OCI-LY3 (cell line): Measurements from ENCODE around the gene RBBP4.

Experiments used
- EZH2phosphoT487 ChIP-seq: fragments of 200-600 bp; shearing (Covaris generic); IDR thresholded peaks from 2 replicates; pipeline ENCODE4 v1.6.1; 2018; ENCODE audit warnings: antibody characterized with exemption, mixed run types, low read depth
- TF ChIP-seq, protein P1 (sequence below): fragments of 200-600, 300-600 bp; sonication (generic); IDR thresholded peaks from 2 replicates; pipeline ENCODE4 v1.5.1; 2014; ENCODE audit warnings: antibody characterized with exemption, low read length, low read depth

DNA sequence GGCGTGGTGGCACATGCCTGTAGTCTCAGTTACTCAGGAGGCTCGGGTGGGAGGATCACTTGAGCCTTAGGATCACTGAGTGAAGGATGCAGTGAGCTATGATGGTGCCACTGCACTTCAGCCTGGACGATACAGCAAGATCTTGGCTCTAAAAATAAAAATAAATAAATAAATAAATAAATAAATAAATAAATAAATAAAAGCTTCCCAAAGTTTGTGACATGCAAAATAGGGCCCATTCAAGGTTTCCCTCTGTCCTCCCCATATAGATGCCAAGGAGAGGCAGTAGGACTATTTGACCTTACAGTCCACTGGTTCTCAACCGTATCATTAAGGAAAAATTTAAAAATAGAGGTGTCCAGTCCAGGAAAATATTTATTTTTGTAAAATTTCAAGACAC is 41.8 kb upstream of the RBBP4 start:
- TF ChIP-seq, protein P1, sequence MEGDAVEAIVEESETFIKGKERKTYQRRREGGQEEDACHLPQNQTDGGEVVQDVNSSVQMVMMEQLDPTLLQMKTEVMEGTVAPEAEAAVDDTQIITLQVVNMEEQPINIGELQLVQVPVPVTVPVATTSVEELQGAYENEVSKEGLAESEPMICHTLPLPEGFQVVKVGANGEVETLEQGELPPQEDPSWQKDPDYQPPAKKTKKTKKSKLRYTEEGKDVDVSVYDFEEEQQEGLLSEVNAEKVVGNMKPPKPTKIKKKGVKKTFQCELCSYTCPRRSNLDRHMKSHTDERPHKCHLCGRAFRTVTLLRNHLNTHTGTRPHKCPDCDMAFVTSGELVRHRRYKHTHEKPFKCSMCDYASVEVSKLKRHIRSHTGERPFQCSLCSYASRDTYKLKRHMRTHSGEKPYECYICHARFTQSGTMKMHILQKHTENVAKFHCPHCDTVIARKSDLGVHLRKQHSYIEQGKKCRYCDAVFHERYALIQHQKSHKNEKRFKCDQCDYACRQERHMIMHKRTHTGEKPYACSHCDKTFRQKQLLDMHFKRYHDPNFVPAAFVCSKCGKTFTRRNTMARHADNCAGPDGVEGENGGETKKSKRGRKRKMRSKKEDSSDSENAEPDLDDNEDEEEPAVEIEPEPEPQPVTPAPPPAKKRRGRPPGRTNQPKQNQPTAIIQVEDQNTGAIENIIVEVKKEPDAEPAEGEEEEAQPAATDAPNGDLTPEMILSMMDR: no peak
- no peak for TF ChIP-seq EZH2phosphoT487
